ENCODE results near the gene FAM120A.

The FAM120A gene

GRCh38 chr9:93590609-93591234 is 139.2 kb downstream of the FAM120A start:
- no peaks in the 10 kb centered on the region for H3K36me3 ChIP-seq (ENCODE audit: control insufficient read depth, insufficient read depth, low read length)
- H3K4me1 ChIP-seq (ENCODE audit: control insufficient read depth, insufficient read depth, low read length) = peaks cover 19% of the 10 kb centered on the region
- H3K4me3 ChIP-seq (ENCODE audit: insufficient read depth, low read depth, low read length) = no peak overlapping the region
- H3K27ac ChIP-seq (ENCODE audit: insufficient read depth, low read depth, low read length, poor library complexity, severe bottlenecking) = no peak overlapping the region
- H3K9me3 ChIP-seq (ENCODE audit: control insufficient read depth, low read length) = no peaks in the 10 kb centered on the region
- H3K27me3 ChIP-seq (ENCODE audit: control insufficient read depth, insufficient read depth, low read length, poor library complexity, severe bottlenecking) = no peaks in the 10 kb centered on the region
- 79 to 80% methylated on average over 8 of the region's 8 CpGs for WGBS, 2 experiments

GRCh38 chr9:93591301-93592007 is 140.0 kb downstream of the FAM120A start:
- 83 to 84% methylated on average over 13 of the region's 13 CpGs for WGBS, 2 experiments
- H3K36me3 ChIP-seq (ENCODE audit: control insufficient read depth, insufficient read depth, low read length) = no peaks in the 10 kb centered on the region
- no peaks in the 10 kb centered on the region for H3K9me3 ChIP-seq (ENCODE audit: control insufficient read depth, low read length)

GRCh38 chr9:93592008-93592642 is 140.6 kb downstream of the FAM120A start:
- Histone ChIP-seq H3K27ac (ENCODE audit: insufficient read depth, low read depth, low read length, poor library complexity, severe bottlenecking) (no peak overlapping the region), H3K4me3 (ENCODE audit: insufficient read depth, low read depth, low read length) (no peak overlapping the region), H3K36me3 (ENCODE audit: control insufficient read depth, insufficient read depth, low read length) (no peaks in the 10 kb centered on the region), H3K9me3 (ENCODE audit: control insufficient read depth, low read length) (no peaks in the 10 kb centered on the region), H3K27me3 (ENCODE audit: control insufficient read depth, insufficient read depth, low read length, poor library complexity, severe bottlenecking) (no peaks in the 10 kb centered on the region), H3K4me1 (ENCODE audit: control insufficient read depth, insufficient read depth, low read length) (peaks cover 19% of the 10 kb centered on the region)
- WGBS, 2 experiments = 89 to 92% methylated on average over 8 of the region's 8 CpGs

More at GRCh38 chr9:93591301-93592007, 140.0 kb downstream of the FAM120A start:
- peaks cover 19% of the 10 kb centered on the region for H3K4me1 ChIP-seq (ENCODE audit: control insufficient read depth, insufficient read depth, low read length)
- H3K27ac ChIP-seq (ENCODE audit: insufficient read depth, low read depth, low read length, poor library complexity, severe bottlenecking) = no peak overlapping the region
- no peaks in the 10 kb centered on the region for H3K27me3 ChIP-seq (ENCODE audit: control insufficient read depth, insufficient read depth, low read length, poor library complexity, severe bottlenecking)
- no peak overlapping the region for H3K4me3 ChIP-seq (ENCODE audit: insufficient read depth, low read depth, low read length)

GRCh38 chr9:93592643-93593021 is 141.1 kb downstream of the FAM120A start:
- Histone ChIP-seq H3K27me3 (ENCODE audit: control insufficient read depth, insufficient read depth, low read length, poor library complexity, severe bottlenecking) (no peaks in the 10 kb centered on the region), H3K4me3 (ENCODE audit: insufficient read depth, low read depth, low read length) (no peak overlapping the region), H3K4me1 (ENCODE audit: control insufficient read depth, insufficient read depth, low read length) (peaks cover 20% of the 10 kb centered on the region), H3K9me3 (ENCODE audit: control insufficient read depth, low read length) (no peaks in the 10 kb centered on the region), H3K27ac (ENCODE audit: insufficient read depth, low read depth, low read length, poor library complexity, severe bottlenecking) (no peak overlapping the region), H3K36me3 (ENCODE audit: control insufficient read depth, insufficient read depth, low read length) (no peaks in the 10 kb centered on the region)
- 73 to 83% methylated on average over 2 of the region's 2 CpGs for WGBS, 2 experiments

GRCh38 chr9:93593144-93593658 is 141.7 kb downstream of the FAM120A start:
- Histone ChIP-seq H3K36me3 (ENCODE audit: control insufficient read depth, insufficient read depth, low read length) (no peaks in the 10 kb centered on the region), H3K9me3 (ENCODE audit: control insufficient read depth, low read length) (no peaks in the 10 kb centered on the region), H3K27me3 (ENCODE audit: control insufficient read depth, insufficient read depth, low read length, poor library complexity, severe bottlenecking) (no peaks in the 10 kb centered on the region), H3K4me1 (ENCODE audit: control insufficient read depth, insufficient read depth, low read length) (peaks cover 25% of the 10 kb centered on the region), H3K4me3 (ENCODE audit: insufficient read depth, low read depth, low read length) (no peak overlapping the region), H3K27ac (ENCODE audit: insufficient read depth, low read depth, low read length, poor library complexity, severe bottlenecking) (no peak overlapping the region)
- 87 to 94% methylated on average over 2 of the region's 2 CpGs for WGBS, 2 experiments

- Histone ChIP-seq H3K27ac (ENCODE audit: insufficient read depth, low read depth, low read length, poor library complexity, severe bottlenecking) (no peak overlapping the region), H3K36me3 (ENCODE audit: control insufficient read depth, insufficient read depth, low read length) (no peaks in the 10 kb centered on the region), H3K9me3 (ENCODE audit: control insufficient read depth, low read length) (no peaks in the 10 kb centered on the region), H3K27me3 (ENCODE audit: control insufficient read depth, insufficient read depth, low read length, poor library complexity, severe bottlenecking) (no peaks in the 10 kb centered on the region), H3K4me1 (ENCODE audit: control insufficient read depth, insufficient read depth, low read length) (peaks cover 26% of the 10 kb centered on the region), H3K4me3 (ENCODE audit: insufficient read depth, low read depth, low read length) (no peak overlapping the region)
- 78 to 80% methylated on average over 9 of the region's 9 CpGs for WGBS, 2 experiments
Measured at GRCh38 chr9:93594041-93594756, 142.7 kb downstream of the FAM120A start.

GRCh38 chr9:93595461-93595860 is 144.0 kb downstream of the FAM120A start:
- Histone ChIP-seq H3K27me3 (ENCODE audit: control insufficient read depth, insufficient read depth, low read length, poor library complexity, severe bottlenecking) (no peaks in the 10 kb centered on the region), H3K4me1 (ENCODE audit: control insufficient read depth, insufficient read depth, low read length) (peaks cover 23% of the 10 kb centered on the region), H3K27ac (ENCODE audit: insufficient read depth, low read depth, low read length, poor library complexity, severe bottlenecking) (no peak overlapping the region), H3K4me3 (ENCODE audit: insufficient read depth, low read depth, low read length) (no peak overlapping the region), H3K9me3 (ENCODE audit: control insufficient read depth, low read length) (no peaks in the 10 kb centered on the region), H3K36me3 (ENCODE audit: control insufficient read depth, insufficient read depth, low read length) (no peaks in the 10 kb centered on the region)
- 95 to 96% methylated on average over 5 of the region's 5 CpGs for WGBS, 2 experiments

GRCh38 chr9:93595861-93596365 is 144.4 kb downstream of the FAM120A start:
- Histone ChIP-seq H3K4me3 (ENCODE audit: insufficient read depth, low read depth, low read length) (no peak overlapping the region), H3K36me3 (ENCODE audit: control insufficient read depth, insufficient read depth, low read length) (no peaks in the 10 kb centered on the region), H3K27ac (ENCODE audit: insufficient read depth, low read depth, low read length, poor library complexity, severe bottlenecking) (no peak overlapping the region), H3K4me1 (ENCODE audit: control insufficient read depth, insufficient read depth, low read length) (peaks cover 27% of the 10 kb centered on the region), H3K9me3 (ENCODE audit: control insufficient read depth, low read length) (no peaks in the 10 kb centered on the region), H3K27me3 (ENCODE audit: control insufficient read depth, insufficient read depth, low read length, poor library complexity, severe bottlenecking) (no peaks in the 10 kb centered on the region)
- WGBS, 2 experiments = 90 to 94% methylated on average over 5 of the region's 5 CpGs

- no peaks in the 10 kb centered on the region for H3K9me3 ChIP-seq (ENCODE audit: control insufficient read depth, low read length)
- H3K4me1 ChIP-seq (ENCODE audit: control insufficient read depth, insufficient read depth, low read length) = peaks cover 27% of the 10 kb centered on the region
- H3K4me3 ChIP-seq (ENCODE audit: insufficient read depth, low read depth, low read length) = no peak overlapping the region
- H3K27me3 ChIP-seq (ENCODE audit: control insufficient read depth, insufficient read depth, low read length, poor library complexity, severe bottlenecking) = no peaks in the 10 kb centered on the region
- no peaks in the 10 kb centered on the region for H3K36me3 ChIP-seq (ENCODE audit: control insufficient read depth, insufficient read depth, low read length)
- 88 to 89% methylated on average over 4 of the region's 4 CpGs for WGBS, 2 experiments
- no peak overlapping the region for H3K27ac ChIP-seq (ENCODE audit: insufficient read depth, low read depth, low read length, poor library complexity, severe bottlenecking)
Measured at GRCh38 chr9:93596399-93596798, 144.9 kb downstream of the FAM120A start.

Measured in ectodermal cell (in vitro differentiated cells).